H1 (cell line): ENCODE measurements around the gene NAGS. TPM values are rescaled to one million over a fixed set of nuclear protein-coding genes. Genes with fewer than 3 reads are reported as not detected.

Source experiments
- CTCF ChIA-PET: fragments of 300-600 bp; sonication (Branson Sonifier 250); formaldehyde crosslinking; loops from one replicate; lab custom pipeline; 2021; ENCODE audit not compliant: partially characterized antibody; lab: Charles Lee
- POLR2A ChIA-PET: fragments of 300-600 bp; sonication (Branson Sonifier 250); formaldehyde crosslinking; loops from one replicate; lab custom pipeline; 2021; ENCODE audit warnings: inconsistent platforms; ENCODE audit not compliant: partially characterized antibody; lab: Charles Lee
- DNase-seq, 2 experiments: peaks; one replicate each; pipeline versions ENCODE4 v3.0.0 to v3.0.0-alpha.2; 2010 to 2022; ENCODE audit warnings: low spot score in 2 of 2, low read depth in 1 of 2, mixed read lengths in 1 of 2
- FAIRE-seq: peaks from 2 replicates; lab custom pipeline; 2011; peaks lifted over from hg19 to GRCh38; lab: Jason Lieb, UNC
- H2AFZ ChIP-seq: 2 replicates; pipeline ENCODE4 v1.8.1; 2012; ENCODE audit warnings: low read length, inconsistent platforms
- H2AK5ac ChIP-seq: 2 replicates; pipeline ENCODE4 v1.6.1; 2013; ENCODE audit warnings: low read depth, low read length
- H2BK120ac ChIP-seq: replicated peaks from 2 replicates; pipeline ENCODE3; 2013; ENCODE audit warnings: low read depth, low read length, inconsistent platforms
- H2BK12ac ChIP-seq: 2 replicates; pipeline ENCODE4 v1.6.1; 2013; ENCODE audit warnings: low read depth, low read length
- H2BK15ac ChIP-seq: 2 replicates; pipeline ENCODE4 v1.6.1; 2013; ENCODE audit warnings: low read length
- H2BK20ac ChIP-seq: 2 replicates; pipeline ENCODE4 v1.6.1; 2013; ENCODE audit warnings: low read length
- H2BK5ac ChIP-seq: 2 replicates; pipeline ENCODE4 v1.6.1; 2013; ENCODE audit warnings: low read depth, low read length
- H3K14ac ChIP-seq: 2 replicates; pipeline ENCODE4 v1.6.1; 2013; ENCODE audit warnings: inconsistent platforms; ENCODE audit not compliant: insufficient read length
- H3K18ac ChIP-seq: 2 replicates; pipeline ENCODE4 v1.6.1; 2013; ENCODE audit warnings: low read length; ENCODE audit errors: extremely low read depth
- H3K23ac ChIP-seq: 2 replicates; pipeline ENCODE4 v1.6.1; 2013; ENCODE audit warnings: inconsistent platforms; ENCODE audit not compliant: insufficient read length
- H3K23me2 ChIP-seq: 2 replicates; pipeline ENCODE4 v1.6.1; 2013; ENCODE audit warnings: low read depth, low read length
- H3K27ac ChIP-seq: 2 replicates; pipeline ENCODE4 v1.6.1; 2011; ENCODE audit warnings: low read depth, low read length, inconsistent platforms
- H3K27me3 ChIP-seq, 4 experiments: replicated peaks in 1 of 4; 1 replicate in 1 of 4; 2 replicates in 3 of 4; pipeline versions ENCODE4 v1.6.1 to v1.8.1; 2011 to 2013; ENCODE audit warnings: low read length in 3 of 4, mild to moderate bottlenecking in 3 of 4, inconsistent platforms in 2 of 4, mixed read lengths in 2 of 4, moderate library complexity in 1 of 4; ENCODE audit not compliant: control insufficient read depth in 3 of 4, insufficient read depth in 3 of 4; ENCODE audit errors: extremely low read depth in 1 of 4
- H3K36me3 ChIP-seq, 4 experiments: 2 replicates each; pipeline versions ENCODE4 v1.6.1 to v1.8.1; 2011 to 2013; ENCODE audit warnings: mild to moderate bottlenecking in 4 of 4, low read length in 3 of 4, moderate library complexity in 2 of 4, control low read depth in 1 of 4, inconsistent platforms in 1 of 4; ENCODE audit not compliant: insufficient read depth in 4 of 4, control insufficient read depth in 2 of 4
- H3K4ac ChIP-seq: replicated peaks from 2 replicates; pipeline ENCODE3; 2013; ENCODE audit warnings: low read length, low read depth, mixed read lengths, inconsistent platforms; ENCODE audit not compliant: insufficient read length
- H3K4me1 ChIP-seq, 4 experiments: replicated peaks in 1 of 4; 1 replicate in 1 of 4; 2 replicates in 3 of 4; pipeline versions ENCODE4 v1.6.1 to v1.8.1; 2011 to 2013; ENCODE audit warnings: low read length in 3 of 4, inconsistent platforms in 2 of 4, mixed read lengths in 1 of 4; ENCODE audit not compliant: insufficient read depth in 4 of 4, control insufficient read depth in 3 of 4
- H3K4me2 ChIP-seq, 2 experiments: 2 replicates each; pipeline versions ENCODE4 v1.6.1 to v1.8.1; 2011 to 2013; ENCODE audit warnings: low read depth in 2 of 2, low read length in 2 of 2, control low read depth in 1 of 2, inconsistent platforms in 1 of 2, mild to moderate bottlenecking in 1 of 2; ENCODE audit not compliant: insufficient read depth in 1 of 2
- H3K4me3 ChIP-seq, 4 experiments: fragments of 200-600, 300-600 bp in 1 of 4; sonication (generic), shearing (Covaris generic), sonication (Bioruptor Twin) in 1 of 4; 2 replicates each; pipeline versions ENCODE4 v1.5.1 to v1.8.1; 2011 to 2016; ENCODE audit warnings: low read length in 4 of 4, low read depth in 3 of 4, control low read depth in 2 of 4, inconsistent platforms in 2 of 4, mild to moderate bottlenecking in 2 of 4, mixed read lengths in 1 of 4, moderate library complexity in 1 of 4; ENCODE audit not compliant: insufficient read depth in 2 of 4; ENCODE audit errors: extremely low read depth in 1 of 4
- H3K56ac ChIP-seq: replicated peaks from 2 replicates; pipeline ENCODE3; 2013; ENCODE audit warnings: low read depth, mild to moderate bottlenecking, mixed read lengths, low read length, inconsistent platforms; ENCODE audit not compliant: insufficient read length
- H3K79me1 ChIP-seq: 2 replicates; pipeline ENCODE4 v1.6.1; 2013; ENCODE audit warnings: low read depth, low read length, control low read depth
- H3K79me2 ChIP-seq, 2 experiments: 2 replicates each; pipeline versions ENCODE4 v1.6.1 to v1.8.1; 2012 to 2013; ENCODE audit warnings: low read length in 2 of 2, mild to moderate bottlenecking in 2 of 2, inconsistent platforms in 1 of 2; ENCODE audit not compliant: insufficient read depth in 2 of 2, control insufficient read depth in 1 of 2
- H3K9ac ChIP-seq, 4 experiments: replicated peaks in 1 of 4; 1 replicate in 1 of 4; 2 replicates in 3 of 4; pipeline versions ENCODE4 v1.6.1 to v1.8.1; 2011 to 2013; ENCODE audit warnings: low read depth in 3 of 4, low read length in 3 of 4, control low read depth in 2 of 4, mild to moderate bottlenecking in 2 of 4, moderate library complexity in 2 of 4, inconsistent platforms in 1 of 4; ENCODE audit errors: extremely low read depth in 1 of 4
- H3K9me3 ChIP-seq, 2 experiments: 2 replicates each; pipeline versions ENCODE4 v1.6.1 to v1.8.1; 2012 to 2013; ENCODE audit warnings: mild to moderate bottlenecking in 2 of 2, moderate library complexity in 2 of 2, control low read depth in 1 of 2, inconsistent platforms in 1 of 2, low read depth in 1 of 2, low read length in 1 of 2, mixed read lengths in 1 of 2; ENCODE audit not compliant: insufficient read depth in 2 of 2
- H4K20me1 ChIP-seq, 2 experiments: replicated peaks in 1 of 2; 2 replicates each; pipeline versions ENCODE3 to v1.8.1; 2011 to 2013; ENCODE audit warnings: inconsistent platforms in 2 of 2, low read length in 2 of 2, mild to moderate bottlenecking in 1 of 2; ENCODE audit not compliant: insufficient read depth in 2 of 2, control insufficient read depth in 1 of 2
- H4K5ac ChIP-seq: 2 replicates; pipeline ENCODE4 v1.6.1; 2013; ENCODE audit warnings: low read length, low read depth, mixed read lengths, inconsistent platforms; ENCODE audit not compliant: insufficient read length
- H4K8ac ChIP-seq: 2 replicates; pipeline ENCODE4 v1.8.0; 2013; ENCODE audit warnings: mild to moderate bottlenecking, moderate library complexity, low read length, inconsistent platforms; ENCODE audit not compliant: insufficient read depth; ENCODE audit errors: extremely low read depth
- H4K91ac ChIP-seq: replicated peaks from 2 replicates; pipeline ENCODE3; 2013; ENCODE audit warnings: low read length, mixed read lengths, inconsistent platforms; ENCODE audit not compliant: insufficient read length
- KDM1A ChIP-seq: fragments of 200-600, 300-600 bp; sonication (generic); IDR thresholded peaks from 2 replicates; pipeline ENCODE4 v1.7.1; 2016; ENCODE audit warnings: mild to moderate bottlenecking, low read length, borderline replicate concordance
- SUZ12 ChIP-seq: fragments of 200-600 bp; sonication (generic); IDR thresholded peaks from 2 replicates; pipeline ENCODE4 v1.6.1; 2012; ENCODE audit warnings: mild to moderate bottlenecking, inconsistent platforms, low read length, moderate library complexity, mixed read lengths
- ZNF274 ChIP-seq: IDR thresholded peaks from 2 replicates; pipeline ENCODE4 v1.7.0; 2012; ENCODE audit warnings: low read length, borderline replicate concordance; ENCODE audit errors: extremely low read depth
- WGBS, 2 experiments: shearing (Covaris generic) in 1 of 2; methylation state at CpG; one replicate each; pipeline versions ENCODE4 v1.1.6 to v1.1.7; 2013 to 2015; ENCODE audit warnings: low lambda C conversion rate in 2 of 2, mixed read lengths in 2 of 2, inconsistent platforms in 1 of 2, low coverage in 1 of 2, missing lambda C conversion rate in 1 of 2; ENCODE audit not compliant: insufficient replicate concordance in 2 of 2, insufficient coverage in 1 of 2, insufficient read length in 1 of 2; ENCODE audit errors: extremely low coverage in 1 of 2, missing lambda C conversion rate in 1 of 2; 5-methylcytosine and 5-hydroxymethylcytosine counted together
- polyA plus RNA-seq, 7 experiments: library from polyadenylated mRNA; depleted of rRNA in 3 of 7; stranded (reverse) in 5 of 7; unstranded in 2 of 7; fragments of >200 nt in 5 of 7; fragments of 200-250 nt in 2 of 7; gene quantifications; 1 replicate in 5 of 7; 2 replicates in 1 of 7; 4 replicates in 1 of 7; pipeline versions ENCODE4 v1.2.1 to v1.2.3, GENCODE V29; 2011 to 2013; ENCODE audit warnings: missing spikeins in 2 of 7, mixed read lengths in 2 of 7
- total RNA-seq: library from RNA; stranded (reverse); fragmentation: NEBNext Ultra II Directional; extraction: Animal tissue kit (Norgen Biotek cat#: 25700); gene quantifications from 2 replicates; pipeline ENCODE4 v1.2.1, GENCODE V29; 2021

NAGS gene
- total and polyA plus RNA-seq, 2 of the 8 experiments (the other 6 are each of a cell fraction or from before 2014, with no cell fraction given) = 4.0 to 5.1 TPM

- Histone ChIP-seq H3K4ac (no peak overlapping the region), H2BK5ac (no peak overlapping the region), H3K27me3 (no peaks in the 10 kb centered on the region), H2AK5ac (no peak overlapping the region), H3K14ac (no peak overlapping the region), H3K79me2 (no peaks in the 10 kb centered on the region), H3K23me2 (no peaks in the 10 kb centered on the region), H2AFZ (no peak overlapping the region), H3K9me3 (no peaks in the 10 kb centered on the region), H3K27ac (no peak overlapping the region), H4K5ac (no peak overlapping the region), H3K9ac (no peak overlapping the region), H3K4me3 (no peak overlapping the region), H3K79me1 (no peaks in the 10 kb centered on the region), H4K8ac (no peak overlapping the region), H2BK12ac (no peak overlapping the region), H4K91ac (no peak overlapping the region), H2BK20ac (no peak overlapping the region), H3K4me1 (no peaks in the 10 kb centered on the region), H2BK120ac (no peak overlapping the region), H3K36me3 (peaks cover 0 to 8% (median 3%) of the 10 kb centered on the region in 4 experiments; a peak in 7 of 8 replicates), H4K20me1 (peaks cover 0 to 2% of the 10 kb centered on the region in 2 experiments), H3K18ac (no peak overlapping the region), H3K23ac (no peak overlapping the region), H3K56ac (no peak overlapping the region), H2BK15ac (no peak overlapping the region), H3K4me2 (no peak overlapping the region)
- no peak for FAIRE-seq
- TF ChIP-seq ZNF274 (no peak), SUZ12 (0 out of 2 replicates have a peak, but pooled peaks have one; percentile 28), KDM1A (no peak)
- CTCF ChIA-PET = interaction anchor here (0.9 to 13.3 kb wide), 6 partner anchors 16 to 146 kb away, joined by 3 to 108 read pairs (median 4); no protein-coding TSS in a partner anchor
- no peak for DNase-seq
- POLR2A ChIA-PET = interaction anchor here (1.3 to 6.9 kb wide), 5 partner anchors 8 to 41 kb away, joined by 6 to 55 read pairs (median 23); partner anchors contain the start of gene TMEM101
- WGBS, 2 experiments = 97% methylated on average over 6 of the region's 6 CpGs; no CpG with 5 or more reads in 1 of the 2 experiments
These were observed 19.8 kb downstream of the NAGS start for GRCh38 chr17:44024271-44024663.
